ENCODE measurements around the gene GMCL1. TPM values are rescaled to one million over a fixed set of nuclear protein-coding genes. Genes with fewer than 3 reads are reported as not detected.
A peak's percentile ranks its signal among the peaks of the same experiment; 100 is the strongest.

GMCL1 gene
- total and polyA plus RNA-seq, 2 of the 13 experiments (the other 11 are each of a cell fraction or from before 2014, with no cell fraction given): 18.7 to 24.0 TPM

- no peak for TF ChIP-seq E2F5 (CRISPR knock-in tag; conservative IDR thresholded peaks at IDR 0.05)
- peak; percentile 96; the same call in 1 of the 2 replicates for TF ChIP-seq ZNF614 (CRISPR knock-in tag; IDR thresholded peaks at IDR 0.05; ENCODE audit: borderline replicate concordance)
- no peak for TF ChIP-seq RFX3 (CRISPR knock-in tag; IDR thresholded peaks at IDR 0.05)
- no peak for TF ChIP-seq ZBTB3 (CRISPR knock-in tag; IDR thresholded peaks at IDR 0.05; ENCODE audit: borderline replicate concordance, low read depth)
- no peak for TF ChIP-seq IRX3 (CRISPR knock-in tag; IDR thresholded peaks at IDR 0.05; ENCODE audit: borderline replicate concordance, low read depth)
- TF ChIP-seq IKZF1 (IDR thresholded peaks at IDR 0.05): no peak
- TF ChIP-seq ZFP62 (CRISPR knock-in tag; IDR thresholded peaks at IDR 0.05): no peak
- TF ChIP-seq ISL2 (CRISPR knock-in tag; IDR thresholded peaks at IDR 0.05): no peak
- TF ChIP-seq GABPB1 (CRISPR knock-in tag; IDR thresholded peaks at IDR 0.05): no peak; the same call in 1 of the 2 replicates
- TF ChIP-seq CCDC6 (CRISPR knock-in tag; IDR thresholded peaks at IDR 0.05): no peak
- TF ChIP-seq SP1 (IDR thresholded peaks at IDR 0.05): no peak
- TF ChIP-seq SP1 (CRISPR knock-in tag; IDR thresholded peaks at IDR 0.05): no peak
- TF ChIP-seq LCORL (IDR thresholded peaks at IDR 0.05): no peak
- TF ChIP-seq LCORL (CRISPR knock-in tag; IDR thresholded peaks at IDR 0.05): peak; percentile 44; the same call in 1 of the 2 replicates
- no peak for TF ChIP-seq ZNF749 (CRISPR knock-in tag; IDR thresholded peaks at IDR 0.05; ENCODE audit: borderline replicate concordance)
- TF ChIP-seq ZNF878 (CRISPR knock-in tag; IDR thresholded peaks at IDR 0.05): no peak
- TF ChIP-seq KLF9 (CRISPR knock-in tag; IDR thresholded peaks at IDR 0.05; ENCODE audit: low read depth): no peak
- TF ChIP-seq ZNF407 (CRISPR knock-in tag; IDR thresholded peaks at IDR 0.05; ENCODE audit: not compliant biosample characterization): no peak
- TF ChIP-seq ZNF510 (CRISPR knock-in tag; IDR thresholded peaks at IDR 0.05; ENCODE audit: low read depth): no peak
- TF ChIP-seq ELF4 (CRISPR knock-in tag; IDR thresholded peaks at IDR 0.05; ENCODE audit: borderline replicate concordance): no peak
- TF ChIP-seq ZNF24 (IDR thresholded peaks at IDR 0.05): no peak
- TF ChIP-seq ZNF644 (CRISPR knock-in tag; IDR thresholded peaks at IDR 0.05; ENCODE audit: low read depth): peak; percentile 83
- no peak for TF ChIP-seq MTF2 (CRISPR knock-in tag; IDR thresholded peaks at IDR 0.05; ENCODE audit: borderline replicate concordance)
- no peak for TF ChIP-seq XRCC5 (optimal IDR thresholded peaks at IDR 0.05; ENCODE audit: low read length)
- no peak for TF ChIP-seq ZNF772 (CRISPR knock-in tag; IDR thresholded peaks at IDR 0.05)
- peak; percentile 99 for TF ChIP-seq CEBPG (CRISPR knock-in tag; IDR thresholded peaks at IDR 0.05)
Measured at GRCh38 chr2:69926849-69927515, 97.5 kb downstream of the GMCL1 start (continued).
